Measurements from ENCODE around the gene FNDC3A.
A peak's percentile ranks its signal among the peaks of the same experiment; 100 is the strongest.

The FNDC3A gene

DNA sequence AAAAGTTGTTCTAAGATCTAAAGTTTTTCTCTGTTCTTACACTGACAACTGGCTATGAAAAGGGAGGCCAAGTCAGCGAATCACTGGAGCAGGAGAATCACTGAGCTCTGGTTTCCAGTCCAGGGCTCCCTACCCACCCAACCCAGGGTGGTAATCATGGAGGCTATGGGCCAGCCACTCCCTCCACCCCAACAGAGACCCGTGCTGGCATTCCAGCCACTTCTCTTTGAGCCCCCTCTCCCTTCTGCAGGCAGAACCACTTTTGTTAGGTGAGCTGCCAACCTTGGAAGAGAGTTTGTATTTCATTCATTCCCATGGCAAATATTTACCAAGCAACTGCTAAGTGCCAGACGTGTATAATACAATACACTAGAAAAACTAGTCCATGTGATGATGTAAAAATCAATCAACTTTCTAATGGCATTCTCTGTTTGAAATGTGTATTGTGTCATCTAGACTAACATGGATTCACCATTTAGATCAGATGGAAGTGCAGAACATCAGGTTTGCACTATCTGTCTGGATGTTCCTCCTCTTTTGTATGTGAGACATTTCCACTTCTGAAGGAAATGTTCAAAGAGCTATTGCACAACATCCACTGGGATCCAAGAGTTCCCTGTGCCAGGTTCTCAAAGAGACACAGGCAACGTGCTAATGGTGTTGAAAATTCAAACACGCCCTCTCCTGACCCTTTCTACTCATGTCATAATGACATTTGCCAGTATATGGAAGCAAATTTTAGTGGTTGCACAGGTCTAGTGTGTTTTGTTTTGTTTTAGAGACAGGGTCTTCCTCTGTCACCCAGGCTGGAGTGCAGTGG is 249.7 kb downstream of the FNDC3A start:
- no peak for FAIRE-seq

DNA sequence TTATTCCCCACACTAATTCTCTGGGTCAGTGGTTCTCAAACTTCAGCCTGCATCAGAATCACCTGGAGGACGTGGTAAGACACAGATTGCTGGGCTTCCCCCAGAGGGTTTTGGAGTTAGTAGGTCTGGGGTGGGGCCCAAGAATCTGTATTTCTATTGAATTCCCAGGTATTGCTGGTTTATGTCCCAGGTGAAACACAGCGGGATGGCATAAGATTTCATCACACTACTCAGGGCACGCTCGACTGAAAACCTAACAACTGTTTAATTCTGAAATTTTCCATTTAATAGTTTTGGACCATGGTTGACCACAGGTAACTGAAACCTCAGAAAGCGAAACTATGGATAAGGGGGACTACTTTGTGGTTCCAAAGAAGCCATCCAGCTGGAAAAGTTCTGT is 250.9 kb downstream of the FNDC3A start:
- no peak for FAIRE-seq

DNA sequence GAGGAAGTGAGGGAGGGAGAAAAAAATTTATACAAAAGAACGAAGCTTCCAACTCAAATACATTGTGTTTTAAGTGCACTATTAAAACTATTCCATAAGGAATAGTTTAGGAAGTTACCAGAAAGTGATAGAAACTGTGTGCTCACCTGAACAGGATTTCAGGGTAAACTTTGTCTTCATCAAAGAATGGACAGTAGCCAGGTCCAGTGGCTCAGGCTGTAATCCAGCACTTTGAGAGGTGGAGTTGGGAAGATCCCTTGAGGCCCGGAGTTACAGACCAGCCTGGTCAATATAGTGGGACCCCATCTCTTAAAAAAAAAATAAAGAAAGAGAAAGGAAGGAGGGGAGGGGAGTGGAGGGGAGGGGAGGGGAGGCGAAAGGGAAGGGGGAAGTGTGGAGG is 259.0 kb downstream of the FNDC3A start:
- FAIRE-seq = no peak

DNA sequence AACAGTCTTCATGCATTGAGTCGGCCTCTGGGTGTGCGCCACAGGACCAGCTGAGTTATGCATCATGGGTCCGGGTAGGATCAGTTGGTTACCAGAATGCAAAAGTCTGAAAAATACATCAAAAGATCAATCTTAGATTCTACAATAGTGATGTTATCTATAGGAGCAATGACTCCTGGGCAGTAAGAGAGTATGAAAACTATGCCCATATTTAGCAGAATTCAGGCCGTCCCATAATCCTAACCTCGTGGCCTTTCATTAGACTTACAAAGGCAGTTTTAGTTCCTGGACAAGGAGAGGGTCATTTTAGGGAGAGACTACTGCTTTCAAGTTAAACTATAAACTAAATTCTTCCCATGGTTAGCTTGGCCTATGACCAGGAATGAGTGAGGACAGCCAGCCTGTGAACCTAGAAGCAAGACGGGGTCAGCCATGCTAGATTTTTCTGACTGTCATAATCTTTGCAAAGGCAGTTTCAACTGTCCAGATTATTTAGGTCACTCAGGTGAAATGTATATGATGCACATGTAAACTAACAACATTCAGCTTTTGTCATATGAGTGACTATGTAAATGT is 260.2 kb downstream of the FNDC3A start:
- FAIRE-seq = no peak

DNA sequence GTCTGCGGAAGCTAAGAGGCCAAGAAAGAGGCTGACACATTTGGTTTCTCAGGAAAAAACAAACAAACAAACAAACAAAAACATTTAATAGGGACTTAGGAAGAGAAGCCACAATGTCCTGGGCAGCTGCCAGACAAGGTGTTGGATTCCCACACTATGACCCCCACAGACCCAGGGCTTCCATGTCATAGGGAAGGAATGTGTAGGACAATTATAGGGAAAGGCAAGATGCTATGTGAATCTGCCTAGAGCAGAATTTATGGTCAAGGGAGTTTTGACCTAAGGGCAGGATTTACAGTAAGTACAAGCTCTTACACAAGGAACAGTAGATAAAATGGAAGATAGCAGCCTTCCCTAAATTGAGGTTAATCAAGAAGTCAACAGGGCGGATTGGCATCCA is 262.9 kb downstream of the FNDC3A start:
- no peak for FAIRE-seq

DNA sequence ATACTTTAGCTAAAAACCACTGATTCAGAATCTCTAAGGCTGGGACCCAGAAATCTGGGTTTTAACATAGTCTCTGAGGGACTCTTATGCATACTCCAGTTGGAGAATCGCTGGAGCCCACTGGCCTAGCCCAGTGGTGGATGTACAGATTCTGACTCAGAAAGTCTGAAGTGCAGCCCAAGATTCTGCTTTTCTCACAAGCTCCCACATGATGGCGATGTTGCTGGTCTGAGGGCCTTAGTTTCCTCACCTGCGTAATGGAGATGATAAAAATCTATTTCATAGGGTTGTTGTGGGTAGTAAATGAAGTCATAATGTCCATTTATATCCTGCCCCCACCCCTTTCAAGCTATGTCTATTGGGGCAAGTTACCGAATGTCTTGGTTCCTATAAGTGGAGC is 264.3 kb downstream of the FNDC3A start:
- peak; percentile 48 for FAIRE-seq

DNA sequence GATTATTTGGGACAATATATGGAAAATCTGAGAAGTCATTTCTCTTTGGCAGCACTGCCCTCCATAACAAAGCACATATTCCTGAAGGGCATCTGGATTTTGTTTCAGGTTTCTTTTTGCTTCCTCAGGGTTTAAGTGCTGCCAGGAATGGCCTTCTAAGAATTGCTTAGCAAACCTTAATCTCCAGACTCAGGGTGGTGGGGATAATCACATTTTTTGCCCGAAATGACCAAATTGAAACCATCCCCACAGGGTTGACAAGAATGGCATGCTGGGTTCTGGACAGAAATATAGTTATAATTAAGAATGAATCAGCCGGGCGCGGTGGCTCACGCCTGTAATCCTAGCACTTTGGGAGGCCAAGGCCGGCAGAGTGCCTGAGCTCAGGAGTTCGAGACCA is 265.6 kb downstream of the FNDC3A start:
- FAIRE-seq = no peak

DNA sequence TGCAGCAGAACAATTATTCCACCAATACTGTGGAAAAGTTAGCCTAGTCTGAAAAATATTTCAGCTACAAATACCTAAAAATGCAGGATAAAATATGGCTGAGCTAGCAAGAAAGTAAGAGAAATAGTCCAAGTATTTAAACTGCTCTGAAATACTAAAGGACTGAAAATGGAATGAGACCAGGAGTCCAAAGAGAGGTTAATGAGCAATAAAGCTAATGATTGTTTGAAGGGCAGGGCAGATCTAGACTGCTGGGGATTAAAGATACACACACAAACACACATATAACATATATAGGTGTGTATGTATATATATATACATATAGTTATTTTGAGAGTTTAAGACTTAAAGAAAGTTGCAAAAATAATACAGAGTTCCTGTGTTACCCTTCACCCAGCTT is 269.4 kb downstream of the FNDC3A start:
- FAIRE-seq = no peak

DNA sequence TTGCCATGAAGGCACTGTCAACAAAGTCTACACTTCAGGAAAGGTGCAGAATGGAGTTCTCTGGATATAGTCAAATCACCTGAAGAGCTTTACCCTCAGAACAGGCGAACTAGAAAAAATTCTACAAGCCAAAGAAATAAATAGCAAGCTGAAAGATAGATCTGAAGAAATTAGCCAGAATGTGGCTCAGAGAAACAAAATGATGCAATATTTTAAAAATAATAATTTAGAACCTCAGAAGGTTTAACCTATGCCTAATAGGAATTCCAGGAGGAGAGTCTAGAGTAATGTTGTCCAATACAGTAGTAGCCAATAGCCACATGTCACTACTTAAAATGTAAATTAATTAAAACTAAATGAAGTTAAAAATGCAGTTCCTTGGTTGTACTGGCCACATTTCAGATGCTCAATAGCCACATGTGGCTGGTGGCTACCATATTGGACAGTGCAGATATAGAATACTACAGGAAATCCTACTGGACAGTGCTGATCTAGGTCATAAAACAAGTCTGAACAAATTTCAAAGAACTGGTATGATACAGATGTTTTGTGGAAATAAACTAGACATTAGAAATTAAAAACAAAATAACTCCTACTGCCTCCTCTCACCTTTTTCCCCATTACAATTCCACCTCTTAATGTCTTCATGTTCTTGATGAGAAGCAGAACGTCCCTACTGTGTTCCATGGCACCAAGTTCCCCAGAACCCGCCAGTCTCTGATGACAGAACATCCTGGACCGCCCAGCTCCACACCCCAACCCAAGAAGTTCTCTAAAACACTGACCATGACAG is 271.3 kb downstream of the FNDC3A start:
- no peak for FAIRE-seq

DNA sequence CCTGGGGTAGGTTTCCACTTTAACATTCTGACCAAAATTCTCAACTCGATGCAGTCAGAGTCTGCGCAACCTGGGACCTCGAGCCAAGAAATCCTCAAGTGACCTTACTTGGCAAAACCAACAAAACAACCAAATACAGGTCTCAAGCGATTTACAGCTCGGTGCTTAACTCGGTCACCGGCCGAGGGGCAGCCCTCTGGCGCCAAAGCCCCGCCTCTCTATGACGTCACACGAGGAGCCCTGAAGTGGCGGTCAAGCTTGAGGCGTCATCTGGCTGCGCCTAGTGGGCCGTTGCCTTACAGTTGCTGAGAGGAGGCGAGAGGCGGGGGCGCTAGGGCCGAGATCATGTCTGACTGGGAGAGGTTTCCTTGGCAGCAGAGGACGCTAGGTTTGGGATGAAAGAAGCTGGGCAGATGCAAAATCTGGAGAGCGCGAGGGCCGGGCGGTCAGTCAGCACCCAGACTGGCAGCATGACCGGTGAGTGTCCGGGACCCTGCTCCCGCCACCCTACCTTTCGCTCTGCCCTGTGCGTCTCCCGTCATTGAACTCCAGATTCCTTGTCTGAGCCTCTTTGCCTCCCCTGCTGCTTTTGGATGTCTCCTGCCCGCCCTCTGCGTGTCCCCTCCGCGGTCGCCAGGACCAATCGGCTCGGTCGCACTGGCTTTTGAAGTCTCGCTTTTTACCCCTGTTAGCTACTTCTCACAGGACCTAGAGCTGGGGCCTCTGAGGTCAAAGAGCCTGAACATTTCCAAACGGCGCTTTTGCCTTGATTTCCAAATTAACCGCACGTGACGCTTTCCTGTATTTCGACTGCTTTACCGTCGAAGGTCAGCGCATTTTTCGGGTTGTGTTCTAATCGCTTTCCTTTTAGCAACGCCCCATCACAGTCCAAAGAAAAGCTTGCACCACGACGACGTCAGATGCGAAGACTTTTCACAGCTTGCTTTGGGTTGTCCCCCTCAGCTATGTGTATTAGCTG is 272.2 kb downstream of the FNDC3A start, which contains the start of gene CDADC1:
Gene CDADC1, plus strand, starts transcription at position 283 of the 979 bp plus-strand sequence. Its CDS starts 113 bp downstream, at position 396.
- peak; percentile 95 for FAIRE-seq

DNA sequence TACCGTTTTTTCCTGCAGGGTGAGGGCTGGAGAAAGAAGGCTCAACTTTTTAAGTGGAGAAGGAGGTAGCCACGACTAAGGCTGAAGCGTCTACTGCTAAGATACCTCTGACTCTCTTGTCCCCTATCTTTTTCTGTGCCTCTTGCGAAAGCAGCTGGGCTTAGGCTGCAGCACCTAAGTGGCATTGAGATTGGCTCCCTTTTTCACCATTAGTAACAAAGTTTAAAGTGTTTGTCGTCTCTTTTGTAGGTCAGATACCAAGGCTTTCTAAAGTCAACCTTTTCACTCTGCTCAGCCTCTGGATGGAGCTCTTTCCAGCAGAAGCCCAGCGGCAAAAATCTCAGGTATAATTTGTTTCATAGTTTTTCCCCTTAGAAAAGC is 272.9 kb downstream of the FNDC3A start:
- peak; percentile 60 for FAIRE-seq

DNA sequence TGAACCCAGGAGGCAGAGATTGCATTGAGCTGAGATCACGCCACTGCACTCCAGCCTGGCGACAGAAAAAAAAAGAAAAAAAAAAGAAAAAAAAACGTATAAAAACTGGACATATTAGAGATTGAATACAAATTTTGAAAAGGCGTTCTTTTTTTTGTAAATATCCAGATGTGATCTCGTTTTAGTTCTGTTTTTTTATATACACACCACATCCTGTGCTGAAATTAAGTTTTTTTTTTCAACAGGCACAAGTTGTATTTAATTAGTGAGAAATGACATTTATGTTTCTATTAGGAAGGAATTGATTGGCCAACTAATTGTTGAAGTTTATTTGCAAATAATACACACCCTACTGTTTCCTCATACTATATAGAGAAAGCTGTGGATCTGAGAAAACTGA is 275.6 kb downstream of the FNDC3A start:
- FAIRE-seq = no peak

DNA sequence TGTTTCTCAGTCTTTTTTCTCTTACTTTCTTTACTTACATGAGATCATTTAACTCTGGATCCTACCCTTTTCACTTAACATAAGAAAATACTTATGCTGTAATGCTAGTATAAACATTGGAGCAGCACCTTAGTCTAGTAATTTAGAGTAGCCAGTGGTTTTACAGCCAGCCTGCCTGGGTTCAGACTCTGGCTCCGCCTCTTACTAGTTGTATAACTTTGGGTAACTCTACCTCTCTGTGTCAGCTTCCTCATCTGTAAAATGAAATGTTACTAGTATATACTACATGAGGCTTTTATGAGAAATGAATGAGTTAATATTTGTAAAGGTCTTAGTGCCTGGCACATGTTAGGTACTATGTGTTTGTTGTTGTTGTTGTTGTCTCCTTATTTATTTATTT is 277.6 kb downstream of the FNDC3A start:
- no peak for FAIRE-seq

DNA sequence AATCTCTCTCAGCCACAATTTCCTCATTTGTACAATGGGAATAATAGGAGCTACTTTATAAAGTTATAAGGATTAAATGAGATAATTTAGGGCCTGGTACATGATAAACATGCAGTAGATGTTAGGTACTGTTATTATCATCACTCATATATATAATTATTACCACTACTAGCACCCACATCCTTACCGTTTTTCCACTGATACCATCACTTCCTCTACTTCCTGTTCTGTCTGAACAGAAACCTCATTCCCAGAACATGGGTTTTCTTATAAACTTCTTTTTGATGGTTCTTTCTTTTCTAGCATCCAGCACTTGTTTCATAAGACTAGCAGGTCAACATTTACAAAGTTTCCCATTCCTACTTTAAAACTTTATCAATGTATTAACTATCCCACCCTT is 278.3 kb downstream of the FNDC3A start:
- FAIRE-seq = no peak

DNA sequence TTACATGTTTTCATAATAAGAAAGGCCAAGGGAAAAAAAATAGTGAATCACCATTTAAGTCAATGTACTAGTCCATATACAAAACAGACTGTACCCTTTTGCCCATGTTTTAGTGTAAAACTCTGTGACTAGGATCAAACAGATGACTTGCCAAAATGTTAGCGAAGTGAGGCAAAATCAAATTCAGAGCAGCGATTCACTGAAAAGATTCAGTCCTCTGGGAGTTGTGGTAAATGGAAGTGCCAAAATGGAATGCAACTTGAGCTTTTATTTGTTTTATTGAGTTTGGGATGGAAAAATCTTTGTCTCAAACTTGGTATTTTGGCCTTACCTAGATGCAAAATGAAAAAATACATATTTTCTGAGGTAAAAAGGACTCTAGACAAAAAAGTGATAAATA is 281.1 kb downstream of the FNDC3A start:
- FAIRE-seq = no peak

DNA sequence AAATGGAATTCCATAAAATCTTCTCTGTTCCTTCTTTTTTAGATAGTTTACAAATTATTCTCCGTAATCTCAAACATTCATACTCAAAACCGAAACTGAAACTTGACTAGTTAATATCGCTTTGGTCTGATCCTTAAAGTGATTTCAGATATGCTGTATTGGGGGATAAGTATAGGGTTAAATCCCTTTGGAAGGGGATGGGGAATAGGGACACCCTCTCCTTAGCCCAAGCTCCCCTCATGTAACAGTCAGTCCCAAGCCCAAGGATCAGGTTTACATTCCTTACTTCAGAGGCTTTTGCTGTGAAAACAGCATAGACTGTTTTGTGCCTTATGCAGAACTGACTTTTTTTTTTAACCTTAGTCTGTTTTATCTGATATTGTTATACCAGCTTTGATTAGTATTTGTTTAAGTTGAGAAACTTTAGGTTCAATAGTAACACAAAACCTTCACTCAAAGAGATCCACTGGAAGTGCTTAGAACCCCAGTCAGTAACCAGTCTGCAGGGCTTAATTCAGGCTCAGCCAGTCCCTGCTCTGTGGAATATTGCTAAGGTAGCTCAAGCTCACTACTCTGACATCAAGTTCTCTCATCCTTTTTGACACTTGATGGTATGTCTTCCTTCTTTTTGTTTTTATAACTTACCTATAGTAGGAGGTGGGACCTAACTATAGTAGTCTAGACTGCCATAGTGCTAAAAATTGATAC is 282.5 kb downstream of the FNDC3A start:
- FAIRE-seq = no peak
